Thoracic aorta (tissue), 2 donors: ENCODE measurements around the gene PDC. TPM values are rescaled to one million over a fixed set of nuclear protein-coding genes. Genes with fewer than 3 reads are reported as not detected.
"Not testable (repeated sequence)": the region's sequence is repeated elsewhere in the genome, so short reads cannot be mapped to it uniquely, and the experiment has no call there.

Experiments used
- ATAC-seq: fragments of 150-250 bp; one replicate; pipeline ENCODE4 v1.8.0; 2017; ENCODE audit warnings: low read depth; ENCODE audit not compliant: insufficient number of reproducible peaks, low FRiP score
- DNase-seq: peaks from one replicate; pipeline ENCODE4 v3.0.0-alpha.2; 2020; ENCODE audit warnings: low spot score
- H3K27ac ChIP-seq, 2 donors: fragments of 200-600 bp; sonication (generic); 1 replicate in 1 of 2; 2 replicates in 1 of 2; pipeline ENCODE4 v1.5.1; 2016; ENCODE audit warnings: mild to moderate bottlenecking in 2 of 2, moderate library complexity in 2 of 2
- H3K27me3 ChIP-seq: fragments of 200-600 bp; sonication (generic); replicated peaks from 2 replicates; pipeline ENCODE4 v1.6.0; 2016; ENCODE audit warnings: mild to moderate bottlenecking; ENCODE audit not compliant: insufficient read depth
- H3K36me3 ChIP-seq: fragments of 200-600 bp; sonication (generic); one replicate; pipeline ENCODE4 v1.5.1; 2016
- H3K4me1 ChIP-seq, 2 donors: fragments of 200-600 bp; sonication (generic); 1 replicate in 1 of 2; 2 replicates in 1 of 2; pipeline versions ENCODE4 v1.5.1 to v1.6.0; 2016; ENCODE audit warnings: low read depth in 2 of 2, mild to moderate bottlenecking in 1 of 2; ENCODE audit not compliant: control insufficient read depth in 1 of 2
- H3K4me3 ChIP-seq: fragments of 200-600 bp; sonication (generic); 2 replicates; pipeline ENCODE4 v1.5.1; 2016; ENCODE audit warnings: mild to moderate bottlenecking
- H3K9me3 ChIP-seq: fragments of 200-600 bp; sonication (generic); 2 replicates; pipeline ENCODE4 v1.5.1; 2016
- CTCF ChIP-seq: fragments of 200-600 bp; sonication (generic); IDR thresholded peaks from one replicate; pipeline ENCODE4 v1.5.1; 2019; ENCODE audit warnings: antibody characterized with exemption
- total RNA-seq, 2 donors: library from RNA; depleted of rRNA; stranded (reverse); fragments of >200 nt; gene quantifications; one replicate each; pipeline versions ENCODE4 v1.1.0 to v1.2.3, GENCODE V29; 2016

The PDC gene
- total RNA-seq, 2 donors from 2014 or later = not detected

GRCh38 chr1:186473047-186473446 lies 12.1 kb upstream of the PDC start:
- ATAC-seq = no peak
- no peaks in the 10 kb centered on the region for H3K4me1 ChIP-seq
- H3K27me3 ChIP-seq = no peaks in the 10 kb centered on the region
- no peak for DNase-seq
- no peak overlapping the region for H3K4me3 ChIP-seq
- no peak for TF ChIP-seq CTCF
- no peaks in the 10 kb centered on the region for H3K9me3 ChIP-seq
- no peaks in the 10 kb centered on the region for H3K36me3 ChIP-seq
- no peak overlapping the region for H3K27ac ChIP-seq

- H3K9me3 ChIP-seq = no peaks in the 10 kb centered on the region
- H3K4me3 ChIP-seq = no peak overlapping the region
- no peaks in the 10 kb centered on the region for H3K27me3 ChIP-seq
- no peaks in the 10 kb centered on the region for H3K4me1 ChIP-seq
- no peaks in the 10 kb centered on the region for H3K36me3 ChIP-seq
- no peak for TF ChIP-seq CTCF
- DNase-seq (no peak), ATAC-seq (no peak)
- no peak overlapping the region for H3K27ac ChIP-seq
Observed at GRCh38 chr1:186465946-186466345, 5.0 kb upstream of the PDC start.

- H3K4me1 ChIP-seq, H3K4me3 ChIP-seq, H3K36me3 ChIP-seq, DNase-seq, H3K9me3 ChIP-seq, H3K27me3 ChIP-seq, H3K27ac ChIP-seq, ATAC-seq: not testable (repeated sequence)
Observed at GRCh38 chr1:186465491-186465890, 4.6 kb upstream of the PDC start.

GRCh38 chr1:186463926-186464325 lies 3.0 kb upstream of the PDC start:
- H3K27me3 ChIP-seq = no peaks in the 10 kb centered on the region
- H3K27ac ChIP-seq = no peak overlapping the region
- no peak for TF ChIP-seq CTCF
- H3K9me3 ChIP-seq = no peaks in the 10 kb centered on the region
- DNase-seq = no peak
- ATAC-seq = no peak
- no peak overlapping the region for H3K4me3 ChIP-seq
- H3K36me3 ChIP-seq = no peaks in the 10 kb centered on the region
- no peaks in the 10 kb centered on the region for H3K4me1 ChIP-seq

GRCh38 chr1:186463511-186463910 lies 2.6 kb upstream of the PDC start:
- Histone ChIP-seq H3K9me3 (no peaks in the 10 kb centered on the region), H3K36me3 (no peaks in the 10 kb centered on the region), H3K27ac (no peak overlapping the region), H3K4me1 (no peaks in the 10 kb centered on the region), H3K27me3 (no peaks in the 10 kb centered on the region), H3K4me3 (no peak overlapping the region)
- ATAC-seq (no peak), DNase-seq (no peak)
- no peak for TF ChIP-seq CTCF

GRCh38 chr1:186459161-186459560 lies 1.8 kb downstream of the PDC start:
- H3K4me1 ChIP-seq, H3K4me3 ChIP-seq, H3K9me3 ChIP-seq, ATAC-seq, DNase-seq, H3K27ac ChIP-seq, H3K36me3 ChIP-seq, H3K27me3 ChIP-seq: not testable (repeated sequence)
